ENCODE measurements around the gene TBK1.

TBK1 gene

GRCh38 chr12:64550755-64551154 lies 98.8 kb downstream of the TBK1 start:
- DNase-seq = no peak

- no peak for DNase-seq
Measured at GRCh38 chr12:64551676-64552075, 99.8 kb downstream of the TBK1 start.
